ENCODE data around the gene PANK4.

DNA sequence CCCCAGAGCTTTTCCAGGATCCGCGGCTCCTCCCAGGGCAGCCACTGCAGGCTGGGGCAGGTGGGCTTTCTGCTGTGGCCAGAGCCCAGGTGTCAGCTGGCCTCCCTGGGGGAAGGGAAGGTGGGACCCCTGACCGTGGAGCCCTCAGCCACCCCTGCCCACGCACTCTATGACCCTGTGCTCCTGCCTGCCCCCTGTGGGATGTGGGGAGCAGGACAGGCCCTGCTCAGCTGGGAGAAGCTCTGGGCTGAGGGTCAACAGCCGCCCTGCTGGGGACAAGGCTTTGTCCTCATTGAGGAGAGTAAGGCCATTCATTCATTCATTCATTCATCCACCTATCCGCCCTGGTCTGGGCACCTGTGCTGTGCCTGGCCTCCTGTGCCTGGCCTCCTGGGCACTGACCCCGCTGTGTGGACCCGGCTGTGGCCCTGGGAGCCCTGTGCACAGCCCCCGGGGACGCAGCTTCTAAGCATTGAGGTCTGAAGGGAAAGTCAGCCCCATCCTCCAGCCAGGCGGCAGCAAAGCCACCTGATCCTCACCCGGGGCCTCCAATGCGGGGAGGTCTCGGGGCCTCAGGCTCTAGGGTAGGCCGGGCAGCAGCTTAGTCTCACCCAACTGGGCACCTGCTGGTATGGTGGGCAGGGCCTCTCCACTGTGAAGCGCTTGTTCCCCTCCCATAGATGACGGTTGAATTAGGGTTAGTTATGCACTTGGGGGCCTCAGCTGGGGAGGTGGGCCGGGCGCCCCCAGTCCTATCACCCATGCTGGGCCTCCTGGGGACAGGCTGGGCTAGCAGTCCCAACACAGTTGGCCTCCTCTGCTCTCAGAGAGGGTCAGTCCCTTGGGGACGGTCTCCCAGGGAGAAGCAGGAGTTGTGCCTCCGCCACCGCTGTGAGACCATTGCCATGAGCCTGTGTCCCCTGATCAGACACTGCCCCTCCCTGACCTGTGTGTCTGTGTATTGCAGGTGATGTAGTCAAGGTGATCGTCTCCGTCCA, 35.8 kb upstream of the PANK4 start:
- TF ChIP-seq, protein P1, sequence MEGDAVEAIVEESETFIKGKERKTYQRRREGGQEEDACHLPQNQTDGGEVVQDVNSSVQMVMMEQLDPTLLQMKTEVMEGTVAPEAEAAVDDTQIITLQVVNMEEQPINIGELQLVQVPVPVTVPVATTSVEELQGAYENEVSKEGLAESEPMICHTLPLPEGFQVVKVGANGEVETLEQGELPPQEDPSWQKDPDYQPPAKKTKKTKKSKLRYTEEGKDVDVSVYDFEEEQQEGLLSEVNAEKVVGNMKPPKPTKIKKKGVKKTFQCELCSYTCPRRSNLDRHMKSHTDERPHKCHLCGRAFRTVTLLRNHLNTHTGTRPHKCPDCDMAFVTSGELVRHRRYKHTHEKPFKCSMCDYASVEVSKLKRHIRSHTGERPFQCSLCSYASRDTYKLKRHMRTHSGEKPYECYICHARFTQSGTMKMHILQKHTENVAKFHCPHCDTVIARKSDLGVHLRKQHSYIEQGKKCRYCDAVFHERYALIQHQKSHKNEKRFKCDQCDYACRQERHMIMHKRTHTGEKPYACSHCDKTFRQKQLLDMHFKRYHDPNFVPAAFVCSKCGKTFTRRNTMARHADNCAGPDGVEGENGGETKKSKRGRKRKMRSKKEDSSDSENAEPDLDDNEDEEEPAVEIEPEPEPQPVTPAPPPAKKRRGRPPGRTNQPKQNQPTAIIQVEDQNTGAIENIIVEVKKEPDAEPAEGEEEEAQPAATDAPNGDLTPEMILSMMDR (conservative IDR thresholded peaks at IDR 0.05): peak; percentile 59
- no peak for TF ChIP-seq EZH2 (IDR thresholded peaks at IDR 0.05; ENCODE audit: low read depth)
